ENCODE results near the gene GDNF. TPM values are rescaled to one million over a fixed set of nuclear protein-coding genes. Genes with fewer than 3 reads are reported as not detected.

Gene GDNF
- total and polyA plus RNA-seq, 8 donors, result 0.04 to 0.47 TPM; not detected in 6

DNA sequence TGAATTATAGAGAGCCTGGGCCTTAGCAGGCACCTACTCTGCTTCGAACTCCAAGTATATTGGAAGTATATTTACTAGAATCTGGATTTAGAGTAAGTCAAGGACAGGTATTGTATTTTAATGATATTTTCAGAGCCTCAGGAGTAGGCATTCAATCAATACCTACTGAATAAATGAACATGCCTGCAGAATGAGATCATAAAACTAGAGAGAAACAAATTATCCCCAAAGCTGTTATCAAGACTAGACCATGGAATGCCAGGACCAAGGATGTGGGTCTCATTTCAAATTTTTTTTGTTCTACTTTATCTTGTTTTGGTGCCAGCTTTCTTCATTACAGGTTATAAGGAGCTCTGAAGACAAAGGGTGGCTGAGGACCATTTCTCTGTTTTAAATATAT, 66.0 kb downstream of the GDNF start:
- H3K4me1 ChIP-seq, result no peaks in the 10 kb centered on the region
- FAIRE-seq, result no peak
- no peak overlapping the region for H3K27ac ChIP-seq
- no peak for DNase-seq
- no peak for TF ChIP-seq CTCF (IDR thresholded peaks at IDR 0.05)
- no peaks in the 10 kb centered on the region for H3K9me3 ChIP-seq
- peak in 1 of 4 donors; percentile 52 for ATAC-seq
- WGBS, 2 donors, result 45 to 50% methylated on average over 1 of the region's 1 CpG
- intact Hi-C loops (cut with DNase I), result no loop called here
- no peak overlapping the region for H3K4me3 ChIP-seq
- no peaks in the 10 kb centered on the region for H3K27me3 ChIP-seq
- no peaks in the 10 kb centered on the region for H3K36me3 ChIP-seq

- intact Hi-C loops (cut with DNase I), result no loop called here
These were observed 67.6 kb downstream of the GDNF start for GRCh38 chr5:37772255-37772654.

DNA sequence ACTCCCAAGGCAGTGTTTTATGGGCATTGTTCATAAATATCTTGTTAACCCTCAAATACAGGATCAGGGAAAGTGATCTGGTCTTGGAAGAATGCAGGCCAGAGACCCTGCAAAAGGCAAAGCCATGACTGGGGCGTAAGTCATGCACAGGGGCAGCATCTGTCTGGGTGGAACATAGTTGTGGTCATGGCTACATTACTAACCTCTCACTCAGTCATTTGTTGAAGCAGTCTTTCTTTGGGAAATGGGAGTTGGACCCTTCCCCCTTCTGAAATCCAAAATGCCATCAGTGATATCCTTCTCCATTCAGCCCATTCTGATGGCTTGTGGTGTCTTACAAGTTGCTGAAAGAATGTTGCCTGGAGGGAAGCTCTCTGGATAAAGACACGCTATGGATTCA, 68.1 kb downstream of the GDNF start:
- H3K27ac ChIP-seq, result no peak overlapping the region
- intact Hi-C loops (cut with DNase I), result no loop called here
- TF ChIP-seq CTCF (IDR thresholded peaks at IDR 0.05), result no peak
- no peak overlapping the region for H3K4me3 ChIP-seq
- H3K9me3 ChIP-seq, result no peaks in the 10 kb centered on the region
- no peaks in the 10 kb centered on the region for H3K4me1 ChIP-seq
- peak in 1 of 4 donors; percentile 42 for ATAC-seq
- H3K36me3 ChIP-seq, result no peaks in the 10 kb centered on the region
- 61 to 88% methylated on average over 2 of the region's 2 CpGs for WGBS, 2 donors
- no peaks in the 10 kb centered on the region for H3K27me3 ChIP-seq
- DNase-seq, result no peak
- no peak for FAIRE-seq

More at GRCh38 chr5:37772255-37772654, 67.6 kb downstream of the GDNF start:
- no peak for ATAC-seq
- Histone ChIP-seq H3K9me3 (no peaks in the 10 kb centered on the region), H3K27me3 (no peaks in the 10 kb centered on the region), H3K27ac (no peak overlapping the region), H3K4me3 (no peak overlapping the region), H3K36me3 (no peaks in the 10 kb centered on the region), H3K4me1 (no peaks in the 10 kb centered on the region)
- no peak for DNase-seq
- FAIRE-seq, result no peak
- WGBS, 2 donors, result 73 to 89% methylated on average over 2 of the region's 2 CpGs
- no peak for TF ChIP-seq CTCF (IDR thresholded peaks at IDR 0.05)

GRCh38 chr5:37771203-37771611, 68.6 kb downstream of the GDNF start:
- FAIRE-seq (no peak), DNase-seq (no peak), ATAC-seq (no peak)
- Histone ChIP-seq H3K27me3 (no peaks in the 10 kb centered on the region), H3K9me3 (no peaks in the 10 kb centered on the region), H3K27ac (no peak overlapping the region), H3K4me3 (no peak overlapping the region), H3K4me1 (no peaks in the 10 kb centered on the region), H3K36me3 (no peaks in the 10 kb centered on the region)
- intact Hi-C loops (cut with DNase I), result no loop called here
- 70 to 78% methylated on average over 3 of the region's 3 CpGs for WGBS, 2 donors
- TF ChIP-seq CTCF (IDR thresholded peaks at IDR 0.05), result no peak

GRCh38 chr5:37770786-37771185, 69.1 kb downstream of the GDNF start:
- Histone ChIP-seq H3K4me3 (no peak overlapping the region), H3K9me3 (no peaks in the 10 kb centered on the region), H3K36me3 (no peaks in the 10 kb centered on the region), H3K4me1 (no peaks in the 10 kb centered on the region), H3K27me3 (no peaks in the 10 kb centered on the region), H3K27ac (no peak overlapping the region)
- no peak for TF ChIP-seq CTCF (IDR thresholded peaks at IDR 0.05)
- no peak for DNase-seq
- 50 to 60% methylated on average over 1 of the region's 1 CpG for WGBS, 2 donors
- intact Hi-C loops (cut with DNase I), result no loop called here
- no peak for ATAC-seq
- FAIRE-seq, result no peak
